ENCODE measurements around the gene TFPT. TPM values are rescaled to one million over a fixed set of nuclear protein-coding genes. Genes with fewer than 3 reads are reported as not detected.
"Not testable (repeated sequence)": the region's sequence is repeated elsewhere in the genome, so short reads cannot be mapped to it uniquely, and the experiment has no call there.

TFPT gene
- total RNA-seq, 1 experiment from 2014 or later = 23.5 TPM

GRCh38 chr19:54124393-54124792 is 8.9 kb upstream of the TFPT start:
- DNase-seq (ENCODE audit: low read depth) = no peak

GRCh38 chr19:54123682-54124081 is 8.2 kb upstream of the TFPT start:
- no peak for DNase-seq (ENCODE audit: low read depth)

- DNase-seq (ENCODE audit: low read depth) = no peak
These were observed 5.8 kb upstream of the TFPT start for GRCh38 chr19:54121259-54121658.

- DNase-seq (ENCODE audit: low read depth) = no peak
These were observed 933 bp downstream of the TFPT start for GRCh38 chr19:54114340-54115108.

DNA sequence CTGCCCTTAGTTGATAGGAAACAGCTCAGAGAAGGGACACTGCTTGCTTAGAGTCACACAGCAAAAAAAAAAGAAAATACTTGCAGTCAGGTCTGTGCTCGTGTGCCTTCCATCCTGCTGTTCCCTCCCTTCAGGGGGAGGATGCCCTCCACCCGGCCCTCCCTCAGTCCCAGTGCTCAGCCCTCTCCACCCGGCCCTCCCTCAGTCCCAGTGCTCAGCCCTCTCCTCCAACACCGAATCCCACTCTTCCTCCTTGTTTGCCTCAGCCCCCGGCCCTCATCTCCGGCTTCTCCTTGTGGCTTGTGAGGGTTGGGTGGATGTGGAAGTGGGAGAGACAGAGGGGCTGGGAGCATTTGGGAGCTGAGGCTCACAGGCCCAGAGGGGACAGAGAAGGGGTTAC is 5.8 kb downstream of the TFPT start:
- DNase-seq (ENCODE audit: low read depth) = no peak

DNA sequence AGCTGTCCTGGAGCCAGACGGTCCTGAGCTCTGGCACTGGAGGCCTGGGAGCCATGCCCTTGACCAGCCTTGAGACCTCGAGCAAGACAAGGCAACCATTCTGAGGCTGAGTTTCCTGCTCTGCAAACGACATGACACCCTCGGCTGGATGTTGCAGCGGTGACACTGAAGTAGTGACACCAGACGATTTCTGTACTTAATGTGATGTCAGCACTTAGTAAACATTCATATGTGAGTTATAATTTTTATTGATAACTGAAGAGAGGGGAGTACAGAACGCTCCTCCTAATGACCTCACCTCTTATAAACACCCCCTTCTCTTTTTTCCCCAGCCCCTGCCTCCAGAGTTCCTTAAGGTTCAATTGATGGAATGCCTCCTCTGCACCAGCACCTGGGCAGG is 7.0 kb downstream of the TFPT start:
- DNase-seq (ENCODE audit: low read depth) = no peak

DNA sequence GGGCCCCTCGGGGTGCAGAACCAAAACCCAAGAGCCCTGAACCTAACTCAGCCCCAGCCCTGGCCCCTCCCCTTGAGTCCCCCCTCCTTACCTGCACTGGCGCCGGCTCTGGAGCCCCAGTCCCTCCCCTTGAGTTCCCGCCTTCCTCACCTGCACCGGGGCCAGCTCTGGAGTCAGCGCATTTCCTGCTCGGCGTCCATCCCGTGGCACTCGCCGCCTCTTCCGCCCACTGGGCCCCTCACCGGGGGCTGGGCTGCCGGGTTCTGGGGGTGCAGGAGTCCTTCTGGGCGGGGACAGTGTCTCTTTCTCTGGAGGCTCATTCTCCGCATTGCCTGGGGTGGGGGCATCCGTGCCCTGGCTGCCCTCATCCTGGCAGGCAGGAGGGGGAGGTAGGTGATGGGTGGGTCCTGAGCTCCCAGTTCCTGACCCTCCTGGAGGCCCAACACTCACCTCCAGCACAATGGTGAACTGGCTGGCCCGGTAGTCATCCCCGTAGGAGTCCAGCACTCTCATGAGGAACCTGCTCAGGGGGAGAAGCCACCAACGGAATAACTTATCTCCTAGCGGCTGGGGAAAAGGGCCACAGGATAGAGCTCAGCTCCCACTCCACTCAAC is 7.5 kb downstream of the TFPT start:
- DNase-seq (ENCODE audit: low read depth) = no peak

DNA sequence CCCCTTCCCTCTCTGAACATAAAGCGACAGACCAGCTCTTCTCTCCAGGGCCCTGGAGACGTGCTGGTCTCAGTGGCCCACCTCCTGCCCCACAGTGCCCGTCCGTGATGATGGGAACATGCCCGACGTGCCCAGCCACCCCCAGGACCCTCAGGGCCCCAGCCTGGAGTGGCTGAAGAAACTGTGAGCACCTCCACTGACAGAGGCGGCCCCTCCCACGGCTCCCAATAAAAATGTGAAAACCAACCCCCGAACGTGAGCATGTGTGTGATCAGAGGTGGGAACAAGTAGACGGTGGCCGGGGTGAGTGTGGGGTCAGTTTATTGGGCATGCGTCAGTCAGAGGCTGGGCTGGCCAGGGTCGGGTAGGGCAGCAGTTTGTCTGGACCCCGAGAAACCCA is 8.7 kb downstream of the TFPT start:
- DNase-seq (ENCODE audit: low read depth) = no peak

GRCh38 chr19:54105796-54106195 is 9.7 kb downstream of the TFPT start:
- no peak for DNase-seq (ENCODE audit: low read depth)

DNA sequence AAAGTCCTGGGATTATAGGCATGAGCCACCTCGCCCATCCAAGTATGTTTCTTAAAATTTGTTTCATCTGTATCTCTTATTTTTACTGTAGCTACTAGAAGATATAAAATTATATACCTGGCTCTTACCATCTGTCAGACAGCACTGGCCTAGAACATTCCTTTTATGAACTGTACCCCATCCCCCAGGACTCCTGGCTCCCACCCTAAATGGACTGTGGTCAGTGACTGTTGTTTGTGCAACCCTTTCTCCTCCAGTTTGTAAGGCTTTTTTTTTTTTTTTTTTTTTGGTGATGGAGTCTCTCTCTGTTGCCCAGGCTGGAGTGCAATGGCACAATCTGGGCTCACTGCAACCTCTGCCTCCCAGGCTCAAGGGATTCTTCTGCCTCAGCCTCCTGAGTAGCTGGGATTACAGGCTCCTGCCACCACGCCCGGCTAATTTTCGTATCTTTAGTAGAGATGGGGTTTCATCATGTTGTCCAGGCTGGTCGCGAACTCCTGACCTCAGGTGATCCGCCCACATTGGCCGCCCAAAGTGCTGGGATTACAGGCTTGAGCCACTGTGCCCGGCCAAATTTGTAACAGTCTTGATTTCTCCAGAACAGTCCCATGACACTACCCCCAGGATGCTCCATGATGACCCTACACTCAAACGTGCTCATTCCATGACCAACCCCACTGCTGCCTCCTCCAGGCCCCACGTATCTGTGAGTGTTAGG is 10.3 kb downstream of the TFPT start:
- no peak for DNase-seq (ENCODE audit: low read depth)

- DNase-seq (ENCODE audit: low read depth) = peak; percentile 98
These were observed 12.9 kb downstream of the TFPT start, which contains the start of gene NDUFA3 for GRCh38 chr19:54102421-54103169. Gene NDUFA3, plus strand, starts transcription at chr19:54102855. Its CDS starts 24 bp downstream, at chr19:54102879.

GRCh38 chr19:54100561-54100960 is 14.9 kb downstream of the TFPT start, which contains the start of gene OSCAR:
Gene OSCAR, minus strand, starts transcription at chr19:54100803. Its CDS starts 11 bp downstream, at chr19:54100792.
- DNase-seq (ENCODE audit: low read depth) = peak; percentile 31

- DNase-seq (ENCODE audit: low read depth) = not testable (repeated sequence)
These were observed 15.6 kb downstream of the TFPT start for GRCh38 chr19:54099903-54100255.

DNA sequence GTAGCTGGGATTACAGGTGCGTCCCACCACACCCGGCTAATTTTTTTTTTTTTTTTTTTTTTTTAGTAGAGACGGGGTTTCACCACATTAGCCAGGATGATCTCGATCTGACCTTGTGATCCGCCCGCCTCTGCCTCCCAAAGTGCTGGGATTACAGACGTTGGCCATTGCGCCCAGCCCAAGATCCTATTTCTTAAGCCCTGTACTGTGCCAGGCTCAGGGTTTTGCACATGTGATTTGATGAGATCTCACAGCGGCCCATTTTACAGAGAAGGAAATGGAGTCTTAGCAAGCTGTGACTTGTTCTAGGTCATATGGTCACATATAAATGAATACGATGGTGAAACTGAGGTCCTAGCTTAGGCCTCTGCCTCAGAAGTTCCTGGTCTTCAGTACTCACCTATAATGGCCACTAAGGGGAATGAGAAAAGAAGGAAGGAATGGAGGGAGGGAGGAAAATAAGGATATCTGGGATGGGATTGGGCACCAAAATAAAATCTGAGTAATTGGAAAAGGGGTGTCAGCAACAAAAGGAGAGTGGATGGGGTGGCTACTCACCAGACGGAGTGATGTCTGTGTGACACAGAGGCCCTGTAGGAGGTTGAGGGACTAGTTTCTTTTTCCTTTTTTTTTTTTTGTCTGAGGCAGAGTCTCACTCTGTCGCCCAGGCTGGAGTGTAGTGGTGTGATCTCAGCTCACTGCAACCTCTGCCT is 16.1 kb downstream of the TFPT start:
- DNase-seq (ENCODE audit: low read depth) = no peak

DNA sequence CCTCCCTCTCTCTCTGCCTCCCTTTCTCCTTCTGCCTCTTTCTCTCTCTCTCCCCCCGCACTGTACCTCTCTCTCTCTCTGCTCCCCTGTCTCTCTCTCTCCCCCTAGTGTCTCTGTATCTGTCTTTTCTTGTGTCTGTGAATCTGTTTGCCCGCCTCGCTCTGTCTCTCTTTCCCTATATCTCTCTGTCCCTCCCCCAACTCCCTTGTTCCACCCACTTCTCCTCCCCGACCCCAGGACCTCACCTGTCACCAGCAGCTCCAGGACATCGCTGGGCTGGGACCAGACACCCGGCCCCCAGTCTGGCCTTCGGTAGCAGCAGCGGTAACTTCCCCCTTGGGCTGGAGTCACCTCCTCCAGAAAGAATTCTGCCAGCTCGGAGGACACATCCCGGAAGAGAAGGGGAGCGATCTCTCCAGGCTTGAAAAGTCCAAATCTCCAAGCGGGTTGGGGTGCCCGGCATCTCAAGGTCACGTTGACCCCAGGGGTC is 18.8 kb downstream of the TFPT start:
- DNase-seq (ENCODE audit: low read depth) = peak; percentile 24

- DNase-seq (ENCODE audit: low read depth) = peak; percentile 61
These were observed 19.4 kb downstream of the TFPT start for GRCh38 chr19:54095859-54096616.

DNA sequence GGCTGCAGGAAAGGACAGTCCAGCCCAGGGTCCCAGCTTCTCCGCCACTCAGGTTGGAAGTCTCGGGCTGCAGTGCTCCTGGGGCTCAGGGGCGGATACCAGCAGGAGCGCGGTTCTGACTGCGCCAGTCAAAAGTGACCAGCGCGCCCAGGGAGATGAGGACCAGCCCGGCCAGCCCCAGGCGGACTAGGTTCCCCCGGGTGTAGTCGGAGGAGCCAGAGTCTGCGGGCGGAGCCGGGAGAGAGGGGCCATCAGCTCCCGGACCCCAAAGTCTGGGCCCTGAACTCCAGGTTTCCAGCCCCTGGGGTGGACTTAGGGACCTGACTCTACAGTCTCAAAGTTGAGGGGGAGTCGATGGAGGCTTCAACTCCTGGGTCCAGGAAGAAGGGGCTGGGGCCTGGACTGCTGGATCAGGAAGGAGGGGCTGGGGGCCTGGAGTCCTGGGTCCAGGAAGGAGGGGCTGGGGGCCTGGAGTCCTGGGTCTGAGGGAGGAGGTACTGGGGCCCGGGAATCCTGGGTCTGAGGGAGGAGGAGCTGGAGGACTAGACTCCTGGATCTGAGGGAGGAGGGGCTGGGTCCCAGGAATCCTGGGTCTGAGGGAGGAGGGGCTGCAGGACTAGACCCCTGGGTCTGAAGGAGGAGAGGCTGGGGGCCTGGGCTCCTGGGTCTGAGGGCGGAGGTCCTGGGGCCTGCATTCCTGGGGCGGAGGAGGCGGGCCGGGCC is 20.2 kb downstream of the TFPT start:
- no peak for DNase-seq (ENCODE audit: low read depth)

DNA sequence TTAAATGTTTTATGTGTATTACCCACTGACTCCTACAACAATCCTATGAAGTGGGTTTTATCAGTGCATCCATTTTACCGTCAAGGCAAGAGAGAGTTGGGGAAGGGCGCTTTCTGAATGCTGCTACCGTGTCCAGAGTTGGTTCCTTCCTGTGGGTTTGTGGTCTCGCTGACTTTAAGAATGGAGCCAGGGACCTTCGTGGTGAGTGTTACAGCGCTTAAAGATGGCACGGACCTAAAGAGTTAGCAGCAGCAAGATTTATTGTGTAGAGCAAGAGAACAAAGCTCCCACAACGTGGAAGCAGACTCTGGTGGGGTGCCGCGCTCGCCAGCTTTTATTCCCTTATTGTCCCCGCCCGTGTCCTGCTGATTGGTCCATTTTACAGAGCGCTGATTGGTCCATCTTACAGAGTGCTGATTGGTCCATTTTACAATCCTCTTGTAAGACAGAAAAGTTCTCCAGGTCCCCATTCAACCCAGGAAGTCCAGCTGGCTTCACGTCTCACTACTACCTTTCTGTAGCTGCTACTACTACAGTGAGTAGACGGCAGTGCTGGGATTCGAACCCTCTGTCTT is 20.9 kb downstream of the TFPT start:
- no peak for DNase-seq (ENCODE audit: low read depth)

DNA sequence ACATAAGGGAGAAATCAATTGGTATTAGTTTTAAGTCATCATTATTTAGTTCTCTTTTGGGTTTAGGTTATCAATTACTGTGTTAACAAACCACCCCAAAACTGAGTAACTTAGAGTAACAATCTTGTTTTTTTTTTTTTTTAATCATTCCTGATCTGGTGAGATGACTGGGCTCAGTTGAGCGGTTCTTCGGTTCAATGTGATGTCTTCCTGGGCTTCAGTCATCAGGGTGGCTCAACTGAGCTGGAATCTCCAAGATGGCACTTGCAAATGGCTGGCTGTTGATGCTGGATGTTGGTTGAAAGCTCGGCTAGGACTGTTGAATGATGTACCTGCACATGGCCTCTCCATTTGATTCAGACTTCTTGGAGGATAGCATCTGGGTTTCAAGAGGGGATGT is 31.0 kb downstream of the TFPT start:
- DNase-seq (ENCODE audit: low read depth) = no peak
